Esophagus squamous epithelium (tissue), 5 donors: Measurements from ENCODE around the gene ERN1. TPM values are rescaled to one million over a fixed set of nuclear protein-coding genes. Genes with fewer than 3 reads are reported as not detected.

Experiments used
- DNase-seq: peaks from one replicate; lab custom pipeline; 2025; lab: John Stamatoyannopoulos, UW
- H3K27ac ChIP-seq, 4 donors: fragments of 200-600 bp; sonication (generic); one replicate each; pipeline ENCODE4 v1.5.1; 2016 to 2019; ENCODE audit warnings: mild to moderate bottlenecking in 1 of 4
- H3K27me3 ChIP-seq, 4 donors: fragments of 200-600 bp; sonication (generic); 1 replicate in 3 of 4; 2 replicates in 1 of 4; pipeline versions ENCODE4 v1.5.1 to v1.6.0; 2017 to 2021; ENCODE audit warnings: antibody characterized with exemption in 1 of 4
- H3K36me3 ChIP-seq, 3 donors: fragments of 200-600 bp; sonication (generic); one replicate each; pipeline ENCODE4 v1.5.1; 2016 to 2019
- H3K4me1 ChIP-seq, 3 donors: fragments of 200-600 bp; sonication (generic); one replicate each; pipeline ENCODE4 v1.5.1; 2017 to 2019
- H3K4me3 ChIP-seq, 4 donors: fragments of 200-600 bp; sonication (generic); 1 replicate in 3 of 4; 2 replicates in 1 of 4; pipeline ENCODE4 v1.5.1; 2016 to 2019; ENCODE audit warnings: mild to moderate bottlenecking in 2 of 4, moderate library complexity in 1 of 4
- H3K9me3 ChIP-seq, 3 donors: fragments of 200-600 bp; sonication (generic); one replicate each; pipeline ENCODE4 v1.5.1; 2016 to 2019
- CTCF ChIP-seq, 6 experiments: fragments of 450-650 bp in 4 of 6; fragments of 200-600 bp in 2 of 6; sonication (generic) in 2 of 6; IDR thresholded peaks; one replicate each; pipeline ENCODE4 v1.5.1; 2016 to 2019; ENCODE audit warnings: antibody characterized with exemption in 6 of 6, mild to moderate bottlenecking in 4 of 6, moderate library complexity in 4 of 6
- POLR2A ChIP-seq, 4 donors: fragments of 450-650 bp; IDR thresholded peaks; one replicate each; pipeline ENCODE4 v1.6.1; 2017; ENCODE audit warnings: antibody characterized with exemption in 4 of 4, mild to moderate bottlenecking in 4 of 4, moderate library complexity in 3 of 4
- WGBS, 2 donors: methylation state at CpG; one replicate each; pipeline ENCODE4 v1.1.5; 2018; 5-methylcytosine and 5-hydroxymethylcytosine counted together
- intact Hi-C: fragments of 100-400 bp; cut with DNase I; formaldehyde crosslinking; loops from one replicate; pipeline ENCODE4 v1.15.0; 2022
- total RNA-seq, 4 donors: library from RNA; depleted of rRNA; stranded (reverse); fragments of >200 nt; gene quantifications; one replicate each; pipeline ENCODE4 v1.1.0, GENCODE V29; 2016
- donor health status: DM: yes; HTN: yes; CAD: no.

The ERN1 gene
- total RNA-seq, 4 donors from 2014 or later, result 9.2 to 19.1 (median 15.1) TPM

GRCh38 chr17:64058621-64059020 is 71.3 kb downstream of the ERN1 start:
- intact Hi-C loops, result no loop called here
- Histone ChIP-seq H3K27me3 (no peaks in the 10 kb centered on the region), H3K27ac (no peak overlapping the region), H3K4me3 (no peak overlapping the region), H3K9me3 (no peaks in the 10 kb centered on the region), H3K4me1 (peaks cover 3 to 27% (median 6%) of the 10 kb centered on the region in 3 donors), H3K36me3 (peaks cover 3 to 94% (median 15%) of the 10 kb centered on the region in 3 donors)
- TF ChIP-seq CTCF (IDR thresholded peaks at IDR 0.05) (no peak), POLR2A (IDR thresholded peaks at IDR 0.05) (no peak)
- WGBS, 2 donors, result 89 to 91% methylated on average over 5 of the region's 5 CpGs
- no peak for DNase-seq

GRCh38 chr17:64057701-64058263 is 72.2 kb downstream of the ERN1 start:
- Histone ChIP-seq H3K27ac (no peak overlapping the region), H3K4me3 (no peak overlapping the region), H3K9me3 (no peaks in the 10 kb centered on the region), H3K27me3 (no peaks in the 10 kb centered on the region), H3K4me1 (peaks cover 3 to 18% (median 6%) of the 10 kb centered on the region in 3 donors), H3K36me3 (peaks cover 11 to 94% (median 17%) of the 10 kb centered on the region in 3 donors)
- intact Hi-C loops, result no loop called here
- WGBS, 2 donors, result 93% methylated on average over 8 of the region's 9 CpGs; no CpG with 5 or more reads in 1 of the 2 donors
- TF ChIP-seq CTCF (IDR thresholded peaks at IDR 0.05), result no peak
- no peak for TF ChIP-seq POLR2A (IDR thresholded peaks at IDR 0.05)
- no peak for DNase-seq

GRCh38 chr17:64056269-64057005 is 73.5 kb downstream of the ERN1 start:
- DNase-seq, result no peak
- Histone ChIP-seq H3K27ac (no peak overlapping the region), H3K4me3 (no peak overlapping the region), H3K4me1 (peaks cover under 1 to 11% (median 4%) of the 10 kb centered on the region in 3 donors), H3K27me3 (no peaks in the 10 kb centered on the region), H3K36me3 (peaks cover 13 to 99% (median 17%) of the 10 kb centered on the region in 3 donors), H3K9me3 (no peaks in the 10 kb centered on the region)
- WGBS, 2 donors, result 69 to 80% methylated on average over 10 to 12 of the region's 12 CpGs
- no peak for TF ChIP-seq POLR2A (IDR thresholded peaks at IDR 0.05)
- TF ChIP-seq CTCF (IDR thresholded peaks at IDR 0.05), result peak in 1 of 6 experiments; percentile 7
- intact Hi-C loops, result no loop called here

- 92 to 98% methylated on average over 6 to 12 of the region's 22 CpGs for WGBS, 2 donors
- Histone ChIP-seq H3K4me3 (no peak overlapping the region), H3K36me3 (peaks cover 13 to 100% (median 17%) of the 10 kb centered on the region in 3 donors), H3K9me3 (no peaks in the 10 kb centered on the region), H3K27ac (no peak overlapping the region), H3K27me3 (no peaks in the 10 kb centered on the region), H3K4me1 (peaks cover 0 to 2% (median under 1%) of the 10 kb centered on the region in 3 donors)
- no peak for DNase-seq
- intact Hi-C loops, result no loop called here
- no peak for TF ChIP-seq CTCF (IDR thresholded peaks at IDR 0.05)
- no peak for TF ChIP-seq POLR2A (IDR thresholded peaks at IDR 0.05)
Observed at GRCh38 chr17:64055183-64056142, 74.5 kb downstream of the ERN1 start.
